GM19397 (cell line): Measurements from ENCODE around the gene RNF150.
"Not testable (repeated sequence)": the region's sequence is repeated elsewhere in the genome, so short reads cannot be mapped to it uniquely, and the experiment has no call there.

Experiments used
- ATAC-seq: cut with Tn5 transposase; IDR thresholded peaks from one replicate; pipeline ENCODE4 v1.9.1; 2021; ENCODE audit warnings: mild to moderate bottlenecking, moderate library complexity; ENCODE audit not compliant: unreplicated experiment

The RNF150 gene

GRCh38 chr4:140834839-140835495 lies 298.3 kb downstream of the RNF150 start:
- no peak for ATAC-seq

DNA sequence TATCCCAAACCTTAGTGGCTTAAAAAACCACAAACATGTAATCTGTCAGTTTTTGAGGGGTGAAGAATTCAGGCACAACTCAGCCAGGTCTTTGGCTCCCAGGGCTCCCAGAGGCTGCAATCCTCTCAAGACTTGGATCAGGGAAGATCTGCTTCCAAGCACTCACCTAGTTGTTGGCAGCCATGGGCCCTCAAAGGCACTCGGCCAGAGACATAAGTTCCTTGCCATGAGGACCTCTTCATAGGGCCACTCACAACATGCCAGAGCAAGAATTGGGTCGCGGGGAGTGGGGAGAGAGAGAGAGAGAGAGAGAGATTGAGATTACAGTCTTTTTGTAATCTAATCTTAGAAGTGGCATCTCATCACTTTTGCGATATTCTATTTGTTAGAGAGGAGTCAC lies 300.0 kb downstream of the RNF150 start:
- no peak for ATAC-seq

- peak; percentile 85 for ATAC-seq
Observed at GRCh38 chr4:140829825-140830224, 303.4 kb downstream of the RNF150 start.

DNA sequence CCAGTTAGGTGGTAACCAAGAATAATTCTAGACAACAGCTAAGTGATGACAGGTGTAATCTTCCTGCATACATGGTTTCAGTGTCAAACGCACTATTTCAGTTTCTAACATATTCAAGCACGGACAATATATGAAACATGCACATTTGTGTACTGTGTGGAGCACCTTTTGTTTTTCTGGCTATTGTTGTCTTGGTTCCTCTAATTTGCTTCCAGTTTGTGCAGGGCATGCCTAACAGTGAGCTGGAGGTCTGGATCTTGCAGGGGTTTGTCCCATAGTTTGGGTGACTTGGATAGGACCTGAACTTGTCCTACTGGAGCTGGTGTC lies 306.6 kb downstream of the RNF150 start:
- ATAC-seq: no peak

DNA sequence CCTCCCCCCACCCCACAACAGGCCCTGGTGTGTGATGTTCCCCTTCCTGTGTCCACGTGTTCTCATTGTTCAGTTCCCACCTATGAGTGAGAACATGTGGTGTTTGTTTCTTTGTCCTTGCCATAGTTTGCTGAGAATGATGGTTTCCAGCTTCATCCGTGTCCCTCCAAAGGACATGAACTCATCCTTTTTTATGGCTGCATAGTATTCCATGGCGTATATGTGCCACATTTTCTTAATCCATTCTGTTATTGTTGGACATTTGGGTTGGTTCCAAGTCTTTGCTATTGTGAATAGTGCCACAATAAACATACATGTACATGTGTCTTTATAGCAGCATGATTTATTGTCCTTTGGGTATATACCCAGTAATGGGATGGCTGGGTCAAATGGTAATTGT lies 312.7 kb downstream of the RNF150 start:
- ATAC-seq: not testable (repeated sequence)

DNA sequence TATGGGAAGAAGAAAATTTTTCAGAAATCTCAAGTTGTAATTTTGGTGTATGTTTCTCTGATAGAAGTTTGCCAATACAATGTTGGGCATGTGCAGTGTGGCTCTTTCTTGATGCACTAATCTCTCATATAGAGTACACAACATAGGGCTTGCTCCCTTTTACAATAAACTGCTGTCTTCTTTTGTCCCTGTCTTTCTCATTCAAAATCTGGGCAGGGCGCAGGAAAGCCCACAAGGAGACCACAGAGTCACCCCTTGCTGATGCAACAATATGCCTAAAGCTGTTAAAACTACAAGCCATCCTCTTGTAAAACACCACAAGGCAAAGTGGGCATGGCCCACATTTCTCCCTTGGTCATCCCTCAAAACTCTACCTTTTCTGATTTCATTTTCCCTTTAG lies 313.7 kb downstream of the RNF150 start:
- no peak for ATAC-seq

DNA sequence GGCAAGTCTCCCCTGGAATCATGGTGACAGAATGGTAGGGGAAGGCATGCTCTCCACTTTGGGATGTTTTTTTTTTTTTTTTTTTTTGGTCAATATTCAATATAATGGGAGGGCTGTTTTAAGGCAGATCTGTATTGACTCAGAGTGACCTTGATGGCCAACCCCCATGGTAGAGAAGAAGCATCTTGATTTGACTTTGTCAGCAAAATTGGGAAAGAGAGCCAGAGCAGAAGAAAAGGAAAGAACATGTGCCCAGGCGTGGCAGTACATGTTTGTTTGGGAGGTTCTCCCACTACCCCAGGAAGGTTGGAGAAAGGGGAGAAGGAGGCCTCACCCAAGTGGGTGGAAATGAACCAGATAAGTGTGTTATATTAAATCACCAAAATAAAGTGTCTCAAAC lies 314.8 kb downstream of the RNF150 start:
- ATAC-seq: no peak

DNA sequence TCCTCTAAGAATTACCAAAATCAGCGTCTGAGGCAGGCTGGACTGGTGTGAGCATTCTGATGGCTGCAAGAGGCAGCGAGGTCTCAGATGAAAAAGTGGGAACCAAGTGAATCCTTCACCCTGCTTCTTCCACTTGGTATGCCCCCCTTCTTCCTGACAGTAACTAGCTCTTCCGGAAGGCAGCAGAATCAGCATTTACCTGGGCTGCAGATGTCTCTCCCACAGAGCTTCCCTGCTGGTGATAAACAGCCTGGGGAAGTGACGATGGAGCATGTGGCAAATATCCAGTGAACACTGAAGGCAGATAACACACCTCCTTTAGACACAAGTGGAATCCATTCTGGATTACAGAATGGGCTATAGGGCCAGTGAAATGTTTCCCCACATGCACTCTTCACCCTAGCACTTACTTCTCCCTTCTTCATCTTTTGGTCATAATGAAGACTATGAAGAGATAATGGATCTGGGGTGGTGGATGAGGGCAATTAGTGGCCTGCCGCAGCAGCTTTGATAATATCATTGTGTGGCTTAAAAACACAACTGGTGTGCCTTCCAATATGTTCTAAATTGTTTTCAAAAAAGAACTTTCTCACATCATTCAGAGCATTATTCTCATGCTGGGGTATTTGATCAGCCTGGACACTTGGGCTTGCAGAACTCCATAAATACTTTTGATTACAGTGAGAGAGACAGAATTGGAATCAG lies 316.3 kb downstream of the RNF150 start:
- ATAC-seq: no peak

GRCh38 chr4:140813804-140814203 lies 319.5 kb downstream of the RNF150 start:
- no peak for ATAC-seq

DNA sequence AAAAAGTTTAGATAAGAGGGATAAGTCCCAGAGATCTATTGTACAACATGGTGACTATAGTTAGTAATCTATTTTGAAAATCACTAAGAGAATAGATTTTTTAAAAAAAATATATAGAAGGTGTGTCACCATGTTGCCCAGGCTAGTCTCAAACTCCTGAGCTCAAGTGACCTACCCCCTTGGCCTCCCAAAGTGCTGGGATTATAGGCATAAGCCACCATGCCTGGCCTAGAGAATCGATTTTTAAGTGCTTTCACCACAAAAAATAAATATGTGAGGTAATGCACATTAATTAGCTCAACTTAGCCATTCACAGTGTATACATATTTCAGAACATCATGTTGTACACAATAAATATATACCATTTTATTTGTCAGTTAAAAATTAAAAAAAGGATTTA lies 320.4 kb downstream of the RNF150 start:
- no peak for ATAC-seq

- no peak for ATAC-seq
Observed at GRCh38 chr4:140811429-140811828, 321.8 kb downstream of the RNF150 start.

GRCh38 chr4:140810591-140811169 lies 322.6 kb downstream of the RNF150 start:
- ATAC-seq: not testable (repeated sequence)
